Stimulated activated CD8-positive, alpha-beta memory T cell treated with anti-CD3 and anti-CD28 coated beads, Interleukin-4, amount 100 ng/mL, for 24 hours (primary cell): ENCODE data around the gene MAGEA10.
"Not testable (repeated sequence)": the region's sequence is repeated elsewhere in the genome, so short reads cannot be mapped to it uniquely, and the experiment has no call there.

Experiments used
- DNase-seq: peaks from one replicate; pipeline ENCODE4 v3.0.0-alpha.2; 2020; ENCODE audit warnings: low read depth

Gene MAGEA10

DNA sequence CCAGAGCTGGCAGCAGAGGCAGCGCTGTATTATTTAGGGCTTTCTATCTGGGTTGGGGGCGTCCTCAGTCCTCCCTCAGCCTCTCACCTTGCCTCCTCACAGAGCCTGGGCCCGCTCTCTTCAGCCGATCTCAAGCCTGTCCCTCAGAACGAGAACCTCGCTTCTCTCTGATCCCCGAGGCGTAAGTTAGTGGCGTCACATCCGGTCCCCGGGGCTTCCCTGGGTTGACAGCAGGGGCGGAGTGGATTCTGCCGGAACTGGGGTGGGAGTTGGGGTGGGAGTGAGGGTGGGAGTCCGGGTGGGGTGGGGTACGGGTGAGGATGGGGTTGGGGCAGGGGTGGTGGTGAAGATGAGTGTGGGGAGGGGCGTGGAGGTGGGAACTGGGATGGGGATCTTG lies at the start of gene MAGEA10:
TSS of gene MAGEA10 (minus strand) at position 190 of the 397 bp plus-strand sequence. CDS start 2,957 bp downstream, outside the sequence.
- DNase-seq, result no peak

DNA sequence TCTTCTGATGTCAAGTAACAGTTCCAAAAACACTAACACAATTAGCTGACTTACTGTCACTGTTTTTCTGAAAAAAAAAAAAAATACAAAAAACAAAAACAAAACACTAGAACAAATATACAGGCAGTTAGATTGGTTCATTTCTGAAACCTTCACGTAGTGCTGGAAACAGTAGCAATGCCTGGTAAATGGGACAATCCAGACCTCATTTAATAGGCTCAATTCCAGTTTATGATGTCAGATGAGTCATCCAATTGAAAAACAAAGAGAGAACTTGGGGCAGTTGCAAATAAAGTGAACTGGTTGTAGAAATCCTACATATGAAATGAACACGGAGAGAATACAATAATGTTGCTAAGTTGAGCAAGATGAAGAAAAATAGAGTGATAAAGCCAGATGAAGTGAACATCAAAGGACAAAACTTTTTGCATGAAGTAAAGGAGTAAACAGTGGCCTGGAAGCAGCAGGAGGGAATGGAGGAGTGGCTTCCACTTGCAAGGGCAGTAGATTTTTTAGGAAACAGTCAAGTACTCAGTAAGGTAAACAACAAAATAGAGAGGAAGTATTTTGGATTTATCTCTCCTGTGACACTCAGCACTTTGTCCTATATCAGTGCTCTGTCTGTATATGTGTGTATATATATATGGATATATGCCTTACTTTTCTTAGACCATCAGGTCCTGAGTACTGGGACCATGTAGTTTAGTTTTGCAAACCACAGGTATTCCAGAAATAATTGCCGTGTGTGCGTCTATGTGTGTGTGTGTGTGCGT lies 39.3 kb upstream of the MAGEA10 start:
- no peak for DNase-seq

DNA sequence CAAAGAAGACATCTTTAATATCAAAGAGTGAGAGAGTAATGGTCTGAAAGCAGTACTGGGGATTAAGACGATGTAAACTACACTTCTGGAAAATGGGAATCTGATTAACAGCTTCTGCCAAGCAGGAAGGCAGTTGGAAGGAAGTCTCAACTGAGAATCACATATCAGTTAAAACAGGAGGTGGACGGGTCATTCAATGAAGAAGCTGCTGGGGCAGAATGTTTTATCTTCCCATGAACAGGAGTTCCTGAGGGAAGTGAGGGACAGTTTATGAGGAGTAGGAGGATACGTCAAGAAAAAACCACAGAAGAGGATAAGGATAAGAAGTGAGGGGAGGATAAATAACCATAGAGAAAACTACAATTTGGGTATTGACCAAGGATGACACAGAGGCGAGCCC lies 38.7 kb upstream of the MAGEA10 start:
- no peak for DNase-seq

DNA sequence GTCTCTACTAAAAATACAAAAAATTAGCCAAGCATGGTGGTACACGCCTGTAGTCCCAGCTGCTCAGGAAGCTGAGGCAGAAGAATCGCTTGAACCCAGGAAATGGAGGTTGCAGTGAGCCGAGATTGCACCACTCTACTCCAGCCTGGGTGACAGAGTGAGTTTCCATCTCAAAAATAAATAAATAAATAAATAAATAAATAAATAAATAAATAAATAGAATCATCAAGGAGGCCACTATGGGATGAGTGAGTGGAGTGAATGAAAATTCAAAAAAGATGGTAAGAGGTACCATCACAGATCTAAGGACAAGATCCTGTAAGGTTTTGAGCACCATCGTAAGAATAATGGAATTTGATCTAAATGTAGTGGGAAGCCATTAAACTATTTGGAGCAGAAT lies 37.5 kb upstream of the MAGEA10 start:
- not testable (repeated sequence) for DNase-seq

DNA sequence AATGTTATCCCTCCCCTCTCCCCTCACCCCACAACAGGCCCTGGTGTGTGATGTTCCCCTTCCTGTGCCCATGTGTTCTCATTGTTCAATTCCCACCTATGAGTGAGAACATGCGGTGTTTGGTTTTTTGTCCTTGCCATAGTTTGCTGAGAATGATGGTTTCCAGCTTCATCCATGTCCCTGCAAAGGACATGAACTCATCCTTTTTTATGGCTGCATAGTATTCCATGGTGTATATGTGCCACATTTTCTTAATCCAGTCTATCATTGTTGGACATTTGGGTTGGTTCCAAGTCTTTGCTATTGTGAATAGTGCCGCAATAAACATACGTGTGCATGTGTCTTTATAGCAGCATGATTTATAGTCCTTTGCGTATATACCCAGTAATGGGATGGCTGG lies 35.5 kb upstream of the MAGEA10 start:
- DNase-seq, result not testable (repeated sequence)

DNA sequence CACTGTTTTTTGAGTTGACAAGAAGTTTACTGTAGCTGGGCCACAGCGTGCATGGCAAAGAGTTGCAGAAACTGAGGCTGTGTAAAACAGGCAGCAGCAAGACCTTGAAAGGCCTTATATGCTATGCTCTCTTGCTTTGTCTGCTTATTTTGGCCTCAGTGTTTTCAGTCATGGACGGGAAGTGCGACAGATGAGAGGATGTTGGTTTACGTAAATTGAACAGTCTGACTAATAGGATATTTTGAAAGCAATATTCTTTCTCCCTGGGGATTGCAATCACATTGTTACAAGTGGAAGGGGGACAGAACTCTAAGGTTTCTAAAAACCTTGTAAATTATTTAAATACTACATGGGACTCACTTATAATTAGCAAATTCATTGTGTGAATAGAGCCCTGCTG lies 32.2 kb upstream of the MAGEA10 start:
- DNase-seq, result no peak

DNA sequence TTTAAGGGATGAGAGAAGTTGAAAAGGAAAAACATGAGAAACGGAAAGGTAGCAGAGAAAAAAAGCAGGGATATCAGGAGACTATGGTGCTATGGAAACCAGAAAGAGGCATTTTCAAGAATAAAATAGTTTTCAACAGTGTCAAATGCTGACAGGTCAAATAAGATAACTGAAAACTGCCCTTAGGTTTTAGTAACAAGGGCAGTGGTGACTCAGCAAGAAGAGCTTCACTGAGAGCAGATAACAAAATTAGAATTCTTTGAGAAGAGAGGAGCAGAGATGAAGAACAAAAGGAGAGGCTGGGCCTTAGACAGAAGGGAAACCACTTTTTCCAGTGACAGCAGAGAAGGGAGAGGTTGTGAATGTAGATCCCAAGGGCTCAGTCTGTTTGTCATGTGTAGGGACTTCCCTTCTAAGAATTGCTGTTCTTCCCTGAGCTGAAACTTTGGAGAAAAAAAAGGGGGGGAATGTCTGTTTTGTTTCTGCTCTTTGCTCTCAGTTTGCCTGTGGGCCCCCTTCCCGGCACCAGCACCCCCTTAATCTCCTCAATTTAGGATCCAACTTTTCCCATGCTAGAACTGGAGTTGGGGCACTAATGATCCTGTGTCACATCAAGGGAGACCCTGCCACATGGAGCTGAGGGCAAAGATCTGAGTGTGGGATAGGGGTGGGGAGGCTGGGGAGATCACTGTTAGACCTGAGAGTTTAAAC lies 26.8 kb upstream of the MAGEA10 start:
- no peak for DNase-seq

DNA sequence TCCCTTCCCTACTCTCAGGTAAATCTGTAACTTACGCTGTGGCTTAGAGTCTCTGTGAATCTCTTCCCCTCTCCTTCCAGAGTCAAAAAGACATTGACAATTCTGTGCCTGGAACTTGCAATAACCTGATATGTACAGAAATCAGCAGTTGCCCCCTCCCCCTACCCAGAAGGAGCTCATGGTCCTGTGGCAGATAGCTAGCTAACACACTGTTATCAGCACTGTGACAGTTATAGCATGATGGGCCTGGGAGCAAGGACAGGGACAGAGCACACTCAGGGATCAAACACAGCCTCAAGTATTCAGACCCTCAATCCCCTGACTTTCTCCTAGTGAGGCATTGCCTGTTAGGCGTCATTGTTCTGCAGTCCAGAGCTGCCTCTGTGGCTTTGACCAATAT lies 18.7 kb upstream of the MAGEA10 start:
- DNase-seq, result no peak

DNA sequence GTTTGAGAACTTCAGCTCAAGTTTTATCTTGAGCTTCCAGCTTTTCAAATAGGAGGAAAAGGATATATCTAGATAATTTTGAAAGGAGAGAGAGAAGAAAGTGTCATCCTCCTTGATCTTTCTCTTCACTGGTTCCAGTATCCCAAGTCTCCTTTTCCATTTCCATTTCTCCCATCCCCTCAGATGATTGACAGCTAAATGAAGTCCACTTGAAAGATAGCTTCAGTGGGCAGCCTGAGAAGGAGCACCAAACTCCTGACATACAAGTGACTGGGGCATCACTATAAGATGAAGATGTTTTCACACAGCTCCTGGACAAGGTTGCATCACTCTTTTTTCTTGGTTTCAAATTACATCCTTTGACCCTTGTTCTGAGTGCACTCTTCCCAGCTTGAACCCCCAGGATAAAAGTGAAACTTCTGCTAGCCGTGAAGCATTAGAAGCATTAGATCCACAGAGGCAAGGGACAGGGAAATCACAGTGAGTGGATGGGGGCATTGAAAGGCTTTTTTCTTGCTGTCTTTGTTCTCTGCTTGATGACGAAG lies 17.5 kb upstream of the MAGEA10 start:
- DNase-seq, result no peak

DNA sequence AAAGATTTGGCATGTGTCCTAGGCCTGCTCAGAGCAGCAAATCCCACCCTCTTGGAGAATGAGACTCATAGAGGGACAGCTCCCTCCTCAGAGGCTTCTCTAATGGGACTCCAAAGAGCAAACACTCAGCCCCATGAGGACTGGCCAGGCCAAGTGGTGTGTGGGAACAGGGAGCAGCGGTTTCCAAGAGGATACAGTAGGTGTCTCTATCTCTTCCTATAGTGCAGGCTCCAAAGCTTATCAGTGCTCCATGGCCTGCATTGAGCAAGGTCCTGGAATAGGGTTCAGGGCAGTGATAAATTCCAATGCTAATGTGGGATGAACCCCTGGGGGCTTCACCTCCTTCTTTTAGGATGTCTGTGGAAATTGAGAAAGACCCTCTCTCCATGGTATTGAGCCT lies 15.7 kb upstream of the MAGEA10 start:
- no peak for DNase-seq

DNA sequence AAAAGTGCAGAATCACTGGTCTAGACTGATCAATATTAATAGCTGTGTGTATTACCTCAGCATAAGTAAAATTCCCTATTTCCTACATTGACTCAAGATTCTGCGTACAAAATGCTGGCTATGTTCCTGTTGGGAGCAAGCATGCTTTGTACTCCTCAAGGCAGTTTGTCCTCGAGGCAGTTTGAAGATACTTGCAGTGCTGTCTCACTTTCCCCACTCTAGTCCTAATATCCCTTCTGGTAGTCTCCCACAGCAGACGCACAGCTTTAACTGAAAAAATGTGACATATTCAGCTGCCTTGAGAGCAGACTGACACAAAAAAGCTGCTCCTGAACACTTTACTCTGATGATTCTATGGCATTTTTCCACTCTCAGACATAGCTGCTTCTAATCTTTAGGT lies 12.9 kb upstream of the MAGEA10 start:
- no peak for DNase-seq

DNA sequence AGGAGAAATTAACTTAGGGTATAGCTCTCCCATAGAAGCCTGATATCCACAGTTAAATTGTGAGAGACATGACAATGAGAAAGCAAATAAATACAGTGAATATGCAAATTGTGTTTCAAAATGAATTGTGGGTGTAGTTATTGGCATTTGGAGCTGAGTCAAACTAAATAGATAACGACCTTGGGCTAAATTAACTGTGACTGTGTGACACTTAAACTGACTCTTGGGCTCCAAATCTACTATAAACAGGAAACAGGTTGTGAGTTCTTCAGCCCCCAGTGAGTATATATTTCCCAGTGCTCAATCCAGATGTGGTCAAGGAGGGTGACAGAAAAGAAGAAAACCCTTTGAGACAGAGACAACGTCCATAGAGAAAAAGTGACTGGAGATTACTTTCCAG lies 11.3 kb upstream of the MAGEA10 start:
- no peak for DNase-seq

DNA sequence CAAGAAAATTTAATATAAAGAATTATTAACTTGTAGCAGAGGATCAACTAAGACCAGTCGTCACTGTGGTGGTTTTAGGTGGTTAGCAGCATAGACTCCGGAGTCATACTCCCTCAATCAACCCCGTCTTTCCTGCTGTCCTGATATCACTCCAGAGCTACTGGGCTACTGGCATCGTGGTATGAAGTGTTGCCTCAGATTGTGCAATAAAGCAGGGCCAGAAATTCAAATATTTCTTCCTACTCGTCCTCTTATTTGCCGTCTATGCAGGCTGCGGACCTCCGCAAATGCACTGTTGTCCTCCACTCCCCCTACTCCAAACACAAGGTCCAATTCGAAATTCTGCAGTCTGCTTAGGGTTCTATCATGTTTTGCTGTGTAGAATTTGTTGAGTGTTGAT lies 1.2 kb upstream of the MAGEA10 start:
- no peak for DNase-seq

DNA sequence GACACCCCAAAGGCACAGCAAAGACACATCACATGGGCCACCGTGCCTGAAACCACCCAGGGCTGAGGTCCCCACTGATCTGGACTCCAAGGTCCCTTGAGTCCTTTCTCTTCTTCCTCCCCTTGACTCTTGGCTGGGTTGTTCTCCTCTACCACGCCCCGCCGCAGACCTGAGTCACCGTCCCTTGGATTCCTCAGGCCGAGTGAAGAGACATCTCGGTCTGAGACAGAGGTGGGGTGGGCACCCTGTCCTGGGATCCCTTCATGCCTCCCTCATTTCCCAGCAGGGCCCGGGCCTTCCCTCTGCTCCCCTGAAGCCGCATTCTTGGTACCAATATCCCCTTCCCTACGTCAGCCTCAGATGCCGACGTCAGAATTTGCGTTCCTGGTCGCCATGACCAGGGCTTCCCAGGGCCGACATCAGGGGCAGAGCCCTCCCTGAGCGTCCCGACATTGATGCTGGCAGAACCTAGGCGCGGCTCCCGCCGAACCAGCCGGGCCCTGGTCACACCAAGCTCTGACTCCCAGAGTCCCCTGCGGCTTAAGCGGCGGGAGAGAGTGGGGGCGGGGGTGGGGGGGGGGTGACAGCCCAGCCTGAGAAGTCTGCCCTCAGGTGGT lies 498 bp downstream of the MAGEA10 start:
- DNase-seq, result no peak

DNA sequence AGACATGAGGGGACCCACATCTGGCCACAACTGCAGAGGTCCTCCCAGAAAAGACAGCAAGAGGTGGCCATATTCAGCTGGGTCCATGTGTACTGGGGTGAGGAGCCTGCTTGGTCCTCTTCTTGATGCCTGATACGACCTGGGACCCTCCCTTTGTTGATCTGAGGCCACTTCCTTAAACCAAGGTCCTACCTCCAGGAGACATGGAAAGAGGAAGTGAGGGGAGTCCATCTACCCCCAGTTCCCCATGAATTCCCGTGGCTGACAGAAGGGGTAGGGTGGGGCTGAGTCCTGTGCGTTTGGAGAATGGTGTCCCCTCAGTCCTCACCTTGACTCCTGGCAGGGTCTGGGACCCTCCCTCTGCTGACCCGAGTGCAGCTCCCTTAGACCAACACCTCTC lies 2.1 kb downstream of the MAGEA10 start:
- no peak for DNase-seq

DNA sequence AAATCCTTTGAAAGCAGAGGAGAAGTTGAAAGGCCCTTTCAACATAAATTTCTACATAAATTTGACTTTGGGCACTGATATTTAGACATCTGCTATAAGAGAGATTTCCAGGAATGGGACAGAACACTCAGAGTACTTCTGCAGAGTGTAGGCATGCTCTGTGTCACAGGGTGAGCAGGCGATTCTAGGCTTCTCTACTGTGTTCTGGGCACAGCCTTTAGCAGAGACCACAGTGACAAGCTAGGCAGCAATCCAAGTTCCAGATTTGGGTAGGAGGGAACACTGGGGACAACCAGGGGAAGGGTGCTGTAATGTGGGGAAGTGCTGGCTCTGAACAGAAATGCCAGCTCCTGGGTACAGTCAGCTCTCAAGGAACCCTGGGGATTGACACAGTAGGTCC lies 6.9 kb downstream of the MAGEA10 start:
- DNase-seq, result no peak

DNA sequence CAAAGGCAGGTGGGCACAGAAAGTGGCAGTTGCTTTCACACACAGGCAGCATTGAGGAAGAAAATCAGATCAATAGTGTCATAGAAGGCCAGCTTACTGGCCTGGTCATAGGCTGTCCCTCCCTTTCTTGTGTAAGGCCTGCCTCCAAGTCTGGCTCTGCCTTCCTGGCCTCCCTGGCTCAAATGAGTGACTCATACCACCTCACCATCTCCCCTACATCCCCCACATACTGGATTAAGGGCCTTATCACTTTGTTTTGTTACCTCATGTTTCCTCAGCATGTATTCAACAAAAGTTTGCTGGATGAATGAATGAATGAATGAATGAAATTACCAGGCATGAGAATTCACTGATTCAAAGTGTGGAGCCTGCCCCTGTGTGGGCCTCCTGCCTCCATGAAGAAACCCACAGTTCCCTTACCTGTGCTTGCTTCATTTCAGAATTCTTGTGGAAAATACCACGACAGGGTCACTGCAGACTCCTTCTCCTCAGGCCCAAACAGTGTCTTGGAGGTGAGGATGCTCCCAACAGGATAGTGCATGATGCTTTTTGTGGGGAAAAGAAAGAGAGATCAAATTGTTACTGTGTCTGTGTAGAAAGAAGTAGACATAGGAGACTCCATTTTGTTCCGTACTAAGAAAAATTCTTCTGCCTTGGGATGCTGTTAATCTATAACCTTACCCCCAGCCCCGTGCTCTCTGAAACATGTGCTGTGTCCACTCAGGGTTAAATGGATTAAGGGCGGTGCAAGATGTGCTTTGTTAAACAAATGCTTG lies 9.1 kb downstream of the MAGEA10 start:
- not testable (repeated sequence) for DNase-seq

DNA sequence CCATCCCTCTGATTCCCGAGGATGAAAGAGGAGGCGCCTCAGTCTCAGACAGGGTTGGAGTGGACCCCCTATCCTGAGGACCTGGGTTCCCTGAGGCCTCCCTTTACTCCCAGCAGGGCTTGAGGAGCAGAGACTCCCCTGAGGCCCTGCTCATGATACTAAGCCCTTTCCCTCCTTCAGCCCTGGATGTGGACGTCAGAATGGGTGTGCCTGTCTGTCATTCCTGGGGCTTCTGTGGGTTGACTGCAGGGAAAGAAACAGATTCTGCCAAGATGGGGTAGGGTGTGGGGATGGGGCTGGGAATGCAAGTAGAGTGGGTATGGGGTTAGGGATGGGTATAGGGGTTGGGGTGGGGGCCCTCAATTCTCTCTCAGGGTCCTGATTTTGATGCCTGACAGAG lies 21.1 kb downstream of the MAGEA10 start:
- DNase-seq, result no peak

DNA sequence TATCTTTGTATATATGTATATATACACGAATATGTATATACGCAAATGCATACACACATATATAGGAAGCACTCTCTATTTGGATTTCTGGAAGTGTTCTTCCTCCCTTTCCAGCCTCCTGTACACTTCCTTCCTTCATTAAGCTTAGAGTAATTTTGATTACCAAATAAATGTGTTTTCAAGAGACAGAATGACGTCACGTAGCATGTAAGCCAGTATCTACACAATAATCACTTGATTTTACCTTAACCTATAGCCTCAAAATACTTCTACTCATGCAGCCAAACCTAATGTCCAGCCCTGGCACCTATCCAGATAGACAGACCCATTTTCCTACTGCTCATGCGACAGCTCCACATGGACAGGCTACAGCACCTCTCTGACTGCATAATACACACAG lies 29.9 kb downstream of the MAGEA10 start:
- no peak for DNase-seq

DNA sequence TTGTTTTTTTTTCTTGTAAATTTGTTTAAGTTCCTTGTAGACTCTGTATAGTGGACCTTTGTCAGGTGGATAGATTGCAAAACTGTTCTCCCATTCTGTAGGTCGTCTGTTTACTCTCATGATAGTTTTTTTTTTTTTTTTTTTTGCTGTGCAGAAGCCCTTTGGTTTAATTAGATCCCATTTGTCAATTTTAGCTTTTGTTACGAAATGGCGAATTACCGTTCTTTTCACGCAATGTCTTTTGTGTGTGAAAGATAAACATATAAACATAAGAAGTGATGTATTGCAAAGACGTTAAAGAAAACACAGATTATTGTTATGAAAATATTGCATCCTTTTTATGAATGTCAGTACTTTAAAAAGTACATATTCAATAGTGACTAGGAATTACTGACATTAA lies 34.5 kb downstream of the MAGEA10 start:
- no peak for DNase-seq

DNA sequence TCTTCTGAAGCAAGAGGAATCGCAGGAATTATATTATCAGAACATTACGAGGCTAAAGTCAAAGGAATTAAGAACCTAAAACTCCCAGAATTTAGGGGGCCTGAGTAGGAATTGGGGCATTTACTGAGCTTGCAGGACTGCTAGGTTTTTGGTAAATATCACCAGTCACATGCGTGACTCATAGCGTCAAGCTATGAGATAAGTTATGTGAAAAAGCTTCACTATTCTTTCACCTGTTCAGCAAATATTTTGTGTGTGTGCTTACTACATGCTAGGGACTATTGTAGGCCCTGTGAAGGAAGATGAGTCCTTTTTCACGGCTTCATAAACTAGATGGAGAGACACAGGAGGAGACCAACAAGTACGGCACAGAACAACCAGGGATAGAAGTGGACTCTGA lies 52.2 kb downstream of the MAGEA10 start:
- no peak for DNase-seq
